Measurements from ENCODE around the gene GOLGA1. TPM values are rescaled to one million over a fixed set of nuclear protein-coding genes. Genes with fewer than 3 reads are reported as not detected.

The GOLGA1 gene
- total and polyA plus RNA-seq, 2 of the 13 experiments (the other 11 are each of a cell fraction or from before 2014, with no cell fraction given), result 12.7 to 15.9 TPM

DNA sequence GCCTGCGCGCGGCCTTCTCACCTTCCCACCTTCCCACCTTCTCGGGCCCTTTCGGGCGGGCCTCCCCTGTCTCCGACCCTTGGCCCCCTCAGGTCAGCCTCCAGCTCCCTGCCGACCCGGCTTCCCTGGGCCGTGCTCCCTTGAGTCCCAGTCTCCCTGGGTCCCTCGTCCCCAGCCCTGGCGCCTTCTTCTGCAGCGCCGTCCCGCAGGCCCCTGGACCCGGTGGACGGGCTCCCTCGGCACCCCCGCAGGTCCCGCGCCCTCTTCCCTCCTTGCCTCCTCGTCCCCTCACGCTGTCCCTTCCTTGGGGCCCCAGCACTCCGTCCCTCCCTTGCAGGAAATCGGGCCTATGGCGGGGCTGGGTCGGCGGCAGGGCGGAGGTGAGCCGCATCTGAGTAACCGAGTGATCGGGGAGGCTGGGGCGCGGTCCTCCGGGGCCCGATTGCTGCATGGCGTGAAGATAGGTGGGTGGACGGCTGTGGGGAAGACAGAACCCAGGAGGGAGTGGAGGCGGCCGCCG, 71.4 kb downstream of the GOLGA1 start (continued):
- TF ChIP-seq NR2F6 (IDR thresholded peaks at IDR 0.05), result no peak
- no peak for TF ChIP-seq NR2F6 (CRISPR knock-in tag; IDR thresholded peaks at IDR 0.05)
- TF ChIP-seq HMGXB4 (CRISPR knock-in tag; IDR thresholded peaks at IDR 0.05; ENCODE audit: borderline replicate concordance in 1 of 2, low read depth in 1 of 2), result peak in 1 of 2 experiments; percentile 27; a peak in 1 of 4 replicates
- TF ChIP-seq ZBTB10 (CRISPR knock-in tag; IDR thresholded peaks at IDR 0.05; ENCODE audit: borderline replicate concordance), result 0 out of 2 replicates have a peak, but pooled peaks have one; percentile 6
- TF ChIP-seq ZNF558 (CRISPR knock-in tag; IDR thresholded peaks at IDR 0.05; ENCODE audit: borderline replicate concordance), result 0 out of 2 replicates have a peak, but pooled peaks have one; percentile 28

Measured in HepG2 (cell line).